ENCODE data around the gene ERFL.

The ERFL gene

DNA sequence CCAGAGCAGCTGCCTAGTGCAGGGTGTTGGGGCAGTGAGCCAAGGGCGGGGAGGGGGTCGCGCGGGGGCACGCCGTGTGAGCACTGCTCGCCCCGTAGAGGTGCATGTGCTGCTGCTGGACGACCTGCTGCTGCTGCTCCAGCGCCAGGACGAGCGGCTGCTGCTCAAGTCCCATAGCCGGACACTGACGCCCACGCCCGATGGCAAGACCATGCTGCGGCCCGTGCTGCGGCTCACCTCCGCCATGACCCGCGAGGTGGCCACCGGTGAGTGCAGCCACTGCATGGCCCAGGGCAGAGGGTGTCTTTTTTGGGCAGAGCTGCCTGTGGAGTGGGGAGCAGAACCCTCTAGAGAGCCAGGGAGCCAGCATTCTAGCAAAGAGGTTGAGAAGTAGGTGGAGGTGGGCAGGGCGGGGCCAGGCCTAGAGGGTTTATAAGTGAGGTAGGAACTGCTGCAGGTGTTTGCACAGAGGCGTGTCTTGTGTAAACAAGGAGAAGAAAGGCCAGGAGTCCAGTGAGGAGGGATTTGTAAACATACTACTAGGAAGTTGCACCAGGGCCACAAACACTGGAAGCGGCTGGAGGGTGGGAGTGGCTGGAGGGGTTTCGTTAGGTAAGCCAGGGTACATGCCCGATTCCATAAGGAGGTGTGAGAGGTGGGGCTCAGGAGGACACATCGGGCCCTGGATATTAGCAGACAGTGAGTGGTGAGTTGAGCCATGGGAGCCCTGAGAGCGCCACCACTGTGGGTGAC is 24.0 kb downstream of the ERFL start:
- no peak for DNase-seq (ENCODE audit: low read depth)
- H3K4me3 ChIP-seq (ENCODE audit: low read depth, low read length) = no peak overlapping the region

DNA sequence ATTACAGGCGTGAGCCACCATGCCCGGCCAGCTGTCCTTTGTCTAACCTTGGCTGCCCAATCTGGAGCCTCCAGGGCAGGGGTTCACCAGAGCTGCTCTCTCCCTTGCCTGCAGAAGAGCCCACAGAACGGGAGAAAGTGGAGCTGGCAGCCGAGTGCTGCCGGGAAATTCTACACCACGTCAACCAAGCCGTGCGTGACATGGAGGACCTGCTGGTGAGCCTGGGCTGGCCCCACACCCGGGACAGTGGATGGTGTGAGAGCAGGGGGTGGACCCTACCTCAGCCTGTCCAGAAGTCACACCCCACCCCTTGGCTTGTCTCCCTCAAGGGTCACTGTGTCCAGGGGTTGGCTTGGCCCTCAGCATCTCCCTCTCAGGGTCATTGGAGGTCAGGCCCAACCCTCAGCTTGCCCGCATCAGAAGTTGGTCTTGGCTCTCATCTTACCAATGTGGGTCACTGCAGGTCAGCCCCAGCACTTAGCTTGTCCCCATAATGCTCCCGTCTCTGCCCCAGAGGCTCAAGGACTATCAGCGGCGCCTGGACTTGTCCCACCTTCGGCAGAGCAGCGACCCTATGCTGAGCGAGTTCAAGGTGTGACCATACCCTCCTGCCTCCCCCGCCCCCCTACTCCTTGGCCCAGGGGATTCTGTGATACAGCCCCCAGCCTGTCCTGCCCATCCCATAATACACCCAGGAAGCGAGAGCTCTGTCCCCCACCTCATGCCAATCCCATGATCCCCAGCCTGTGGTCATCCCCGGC is 24.9 kb downstream of the ERFL start:
- no peak overlapping the region for H3K4me3 ChIP-seq (ENCODE audit: low read depth, low read length)
- DNase-seq (ENCODE audit: low read depth) = no peak

DNA sequence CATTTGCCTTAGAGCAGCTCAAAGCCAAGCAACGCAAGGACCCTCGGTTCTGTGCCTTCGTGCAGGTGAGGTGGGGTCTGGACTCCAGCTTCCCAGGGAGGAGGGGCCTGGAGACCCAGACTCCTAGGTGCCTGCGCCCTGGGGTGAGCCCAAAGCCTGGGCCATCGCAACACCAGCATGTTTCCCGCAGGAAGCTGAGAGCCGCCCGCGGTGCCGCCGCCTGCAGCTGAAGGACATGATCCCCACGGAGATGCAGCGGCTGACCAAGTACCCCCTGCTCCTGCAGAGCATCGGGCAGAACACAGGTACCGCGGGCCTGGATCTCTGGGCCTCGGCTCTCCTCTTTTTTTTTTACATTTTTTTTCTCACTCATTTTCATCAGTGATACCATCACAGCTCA is 25.7 kb downstream of the ERFL start:
- DNase-seq (ENCODE audit: low read depth) = no peak

DNA sequence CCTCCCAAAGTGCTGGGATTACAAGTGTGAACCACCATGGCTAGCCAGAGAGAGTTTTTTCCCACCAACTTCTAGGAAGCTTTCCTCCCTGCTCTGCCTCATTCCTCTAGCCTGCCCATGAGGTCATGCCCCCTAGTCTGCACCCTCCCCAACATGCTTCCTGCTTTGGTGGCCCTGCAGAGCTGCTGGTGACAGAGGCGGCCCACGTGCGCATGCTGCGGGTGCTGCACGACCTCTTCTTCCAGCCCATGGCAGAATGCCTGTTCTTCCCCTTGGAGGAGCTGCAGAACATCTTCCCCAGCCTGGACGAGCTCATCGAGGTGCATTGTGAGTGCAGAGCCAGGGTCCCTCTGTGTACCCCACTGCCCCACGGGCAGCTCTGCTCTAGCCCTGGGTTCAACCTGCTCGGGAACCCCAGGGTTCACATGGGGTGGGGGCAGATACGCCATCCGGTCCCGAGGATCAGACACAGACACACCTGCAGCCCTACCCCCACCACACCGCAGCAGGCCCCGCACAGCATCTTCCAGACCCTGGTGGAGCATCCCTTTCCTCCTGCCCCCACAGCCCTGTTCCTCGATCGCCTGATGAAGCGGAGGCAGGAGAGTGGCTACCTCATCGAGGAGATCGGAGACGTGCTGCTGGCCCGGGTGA is 26.4 kb downstream of the ERFL start:
- no peak overlapping the region for H3K4me3 ChIP-seq (ENCODE audit: low read depth, low read length)
- no peak for DNase-seq (ENCODE audit: low read depth)

More for the DNA sequence above, 25.7 kb downstream of the ERFL start:
- H3K4me3 ChIP-seq (ENCODE audit: low read depth, low read length) = no peak overlapping the region

DNA sequence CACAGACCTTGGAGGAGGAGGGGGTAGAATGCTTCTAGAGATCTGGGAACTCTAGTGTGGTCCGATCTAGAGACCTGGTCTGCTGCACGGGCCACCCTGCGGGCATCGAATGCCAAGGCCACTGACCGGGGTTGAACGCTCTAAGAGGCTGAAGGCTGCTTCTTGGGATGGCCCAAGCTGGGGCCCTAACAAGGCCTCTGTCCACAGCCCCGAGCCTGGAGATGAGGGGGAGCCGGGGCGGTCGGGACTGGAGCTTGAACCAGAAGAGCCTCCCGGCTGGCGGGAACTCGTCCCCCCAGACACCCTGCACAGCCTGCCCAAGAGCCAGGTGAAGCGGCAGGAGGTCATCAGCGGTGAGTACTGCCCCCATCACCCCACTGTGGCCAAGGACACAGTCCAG is 30.0 kb downstream of the ERFL start:
- H3K4me3 ChIP-seq (ENCODE audit: low read depth, low read length) = no peak overlapping the region
- no peak for DNase-seq (ENCODE audit: low read depth)

DNA sequence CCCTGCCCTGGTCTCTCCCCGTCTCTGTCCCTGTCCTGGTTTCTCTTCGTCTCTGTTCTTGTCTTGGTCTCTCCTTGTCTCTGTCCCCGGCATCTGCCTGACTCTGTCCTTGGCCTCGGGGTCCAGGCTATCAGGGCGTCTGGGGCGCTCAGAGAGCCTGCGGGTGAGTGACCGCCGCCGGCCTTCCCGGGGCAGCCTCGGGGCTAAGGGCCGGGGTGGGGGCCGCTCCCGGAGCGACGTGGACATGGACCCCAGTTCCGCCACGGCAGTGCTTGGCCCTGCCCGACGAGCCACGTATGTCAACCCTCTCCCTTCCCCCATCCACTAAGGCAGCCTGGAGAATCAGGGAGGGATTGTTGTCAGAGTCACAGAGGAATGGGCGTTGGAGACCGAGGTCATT is 30.4 kb downstream of the ERFL start:
- no peak for DNase-seq (ENCODE audit: low read depth)
- no peak overlapping the region for H3K4me3 ChIP-seq (ENCODE audit: low read depth, low read length)

DNA sequence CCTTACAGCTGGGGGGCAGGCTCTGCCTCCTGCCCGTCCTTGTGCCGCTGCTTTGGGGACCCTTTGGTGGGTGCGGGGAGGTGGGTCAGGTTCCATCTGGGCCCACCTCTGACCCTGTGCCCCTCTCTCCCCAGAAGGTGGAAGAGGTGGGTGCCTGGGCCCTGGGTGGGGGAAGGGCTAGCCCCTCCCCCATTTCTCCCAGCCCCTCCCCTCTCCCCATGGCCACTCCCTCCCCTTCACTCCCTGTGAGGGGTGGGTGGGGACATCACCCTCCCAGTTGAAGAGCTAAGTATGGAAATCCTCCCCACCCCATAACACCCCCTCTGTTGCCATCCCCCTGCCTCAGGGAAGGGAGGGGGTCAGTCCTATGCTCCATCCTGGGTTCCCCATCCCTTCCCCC is 31.1 kb downstream of the ERFL start:
- no peak for DNase-seq (ENCODE audit: low read depth)
- no peak overlapping the region for H3K4me3 ChIP-seq (ENCODE audit: low read depth, low read length)

DNA sequence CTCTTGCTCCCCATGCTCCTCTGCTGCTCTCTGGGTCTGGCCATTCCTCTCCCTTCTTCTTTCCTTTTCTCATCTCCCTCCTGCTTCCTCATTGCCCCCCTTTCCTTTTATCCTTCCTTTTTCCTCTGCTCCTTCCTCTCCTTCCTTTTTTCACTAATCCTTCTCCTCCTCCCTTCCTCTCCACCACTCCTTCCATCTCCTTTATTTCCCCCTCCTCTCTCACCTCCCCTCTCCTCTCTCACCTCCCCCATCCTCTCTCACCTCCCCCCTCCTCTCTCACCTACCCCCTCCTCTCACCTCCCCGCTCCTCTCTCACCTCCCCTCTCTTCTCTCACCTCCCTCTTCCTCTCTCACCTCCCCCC is 31.7 kb downstream of the ERFL start:
- H3K4me3 ChIP-seq (ENCODE audit: low read depth, low read length) = no peak overlapping the region
- DNase-seq (ENCODE audit: low read depth) = no peak

DNA sequence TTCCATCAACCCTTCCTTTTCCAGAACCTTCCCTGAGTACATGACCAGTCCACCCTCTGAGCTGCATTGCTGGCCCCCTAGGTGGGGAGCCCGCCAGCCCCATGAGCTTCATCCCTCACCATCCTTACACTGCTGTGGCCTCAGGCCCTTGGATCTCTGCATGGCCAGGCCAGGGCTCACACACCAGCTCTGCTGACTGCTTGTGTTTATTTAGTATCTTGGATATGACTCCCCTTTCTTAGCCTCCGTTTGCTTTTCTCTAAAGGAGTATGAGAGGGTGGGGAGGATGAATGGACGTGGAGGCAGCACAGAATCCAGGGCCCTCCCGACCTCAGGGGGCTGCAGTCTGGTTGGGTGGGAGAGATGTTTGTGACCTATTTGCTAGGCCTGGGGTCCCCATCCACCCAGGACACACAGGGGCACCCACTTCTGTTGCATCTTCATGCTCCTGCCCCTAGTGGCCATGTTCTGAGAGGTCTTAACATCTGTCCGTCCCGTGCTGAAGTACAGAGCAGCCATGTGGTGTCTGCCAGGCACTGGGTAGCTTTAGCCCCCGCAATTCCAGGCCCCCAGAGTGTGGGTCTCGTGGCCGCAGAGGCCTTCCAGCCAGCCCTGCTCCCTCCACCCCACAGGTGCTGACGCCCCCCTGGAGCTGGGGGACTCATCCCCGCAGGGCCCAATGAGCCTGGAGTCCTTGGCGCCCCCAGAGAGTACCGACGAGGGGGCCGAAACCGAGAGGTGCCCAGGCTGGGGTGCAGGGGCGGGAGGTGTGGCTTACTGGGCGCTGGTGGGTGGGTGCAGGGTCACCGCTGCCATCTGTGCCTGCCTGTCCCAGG is 32.3 kb downstream of the ERFL start:
- no peak overlapping the region for H3K4me3 ChIP-seq (ENCODE audit: low read depth, low read length)
- DNase-seq (ENCODE audit: low read depth) = no peak

DNA sequence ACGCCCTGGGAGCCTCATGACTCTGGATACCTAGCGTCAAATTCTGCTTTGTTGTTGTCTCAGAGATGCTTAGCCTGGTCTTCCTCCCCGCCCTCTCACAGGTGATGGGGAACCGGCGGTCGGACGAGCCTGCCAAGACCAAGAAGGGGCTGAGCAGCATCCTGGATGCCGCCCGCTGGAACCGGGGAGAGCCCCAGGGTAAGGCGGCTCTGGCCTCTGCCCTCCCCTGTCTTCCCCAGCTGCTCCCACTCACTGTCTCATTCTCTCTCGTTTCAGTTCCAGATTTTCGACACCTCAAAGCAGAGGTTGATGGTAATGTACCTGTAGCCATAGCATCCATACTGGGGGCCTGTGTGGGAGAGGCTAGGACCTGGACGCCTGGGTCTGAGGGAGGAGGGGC is 33.9 kb downstream of the ERFL start:
- DNase-seq (ENCODE audit: low read depth) = no peak
- no peak overlapping the region for H3K4me3 ChIP-seq (ENCODE audit: low read depth, low read length)

DNA sequence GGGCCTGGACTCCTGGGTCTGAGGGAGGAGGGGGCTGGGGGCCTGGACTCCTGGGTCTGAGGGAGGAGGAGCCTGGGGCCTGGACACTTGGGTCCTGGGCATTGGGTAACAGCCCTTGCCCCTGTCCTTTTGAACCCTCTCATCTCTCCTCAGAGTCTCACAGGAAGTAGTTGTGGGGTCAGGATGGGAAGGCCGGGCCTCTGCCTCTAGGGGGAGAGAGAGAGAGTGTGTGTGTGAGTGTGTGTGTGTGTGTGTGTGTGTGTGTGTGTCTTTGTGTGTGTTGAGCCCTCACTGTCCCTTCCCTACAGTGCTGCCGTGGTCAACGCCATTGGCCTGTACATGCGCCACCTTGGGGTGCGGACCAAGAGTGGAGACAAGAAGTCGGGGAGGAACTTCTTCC is 34.4 kb downstream of the ERFL start:
- H3K4me3 ChIP-seq (ENCODE audit: low read depth, low read length) = no peak overlapping the region
- DNase-seq (ENCODE audit: low read depth) = no peak

DNA sequence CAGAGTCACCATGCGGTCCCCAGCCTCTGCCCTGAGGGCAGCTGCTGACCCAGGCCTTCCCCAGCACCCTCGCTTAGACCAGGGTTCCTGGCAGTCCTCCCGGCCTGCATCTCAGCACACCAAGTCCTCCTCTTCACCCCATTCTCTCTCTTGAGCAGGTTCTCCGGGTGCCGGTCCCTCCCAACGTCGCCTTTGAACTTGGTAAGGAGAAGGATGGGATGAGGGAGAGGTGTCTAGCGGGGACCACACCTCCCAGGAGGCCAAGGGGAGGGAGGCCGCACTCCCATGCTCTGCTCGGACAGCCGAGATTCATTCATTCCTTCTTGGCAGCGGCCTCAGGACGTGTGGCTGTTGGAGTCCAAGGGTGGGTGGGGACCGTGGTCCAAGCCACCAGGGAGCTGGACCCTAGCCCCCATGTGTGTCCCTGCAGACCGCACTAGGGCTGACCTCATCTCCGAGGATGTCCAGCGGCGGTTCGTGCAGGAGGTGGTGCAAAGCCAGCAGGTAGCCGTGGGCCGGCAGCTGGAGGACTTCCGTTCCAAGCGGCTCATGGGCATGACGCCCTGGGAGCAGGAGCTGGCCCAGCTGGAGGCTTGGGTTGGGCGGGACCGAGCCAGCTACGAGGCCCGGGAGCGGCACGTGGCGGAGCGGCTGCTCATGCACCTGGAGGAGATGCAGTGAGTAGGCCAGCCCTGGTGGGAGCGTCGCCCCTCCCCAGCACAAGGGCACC is 35.9 kb downstream of the ERFL start:
- H3K4me3 ChIP-seq (ENCODE audit: low read depth, low read length) = no peak overlapping the region
- DNase-seq (ENCODE audit: low read depth) = no peak

DNA sequence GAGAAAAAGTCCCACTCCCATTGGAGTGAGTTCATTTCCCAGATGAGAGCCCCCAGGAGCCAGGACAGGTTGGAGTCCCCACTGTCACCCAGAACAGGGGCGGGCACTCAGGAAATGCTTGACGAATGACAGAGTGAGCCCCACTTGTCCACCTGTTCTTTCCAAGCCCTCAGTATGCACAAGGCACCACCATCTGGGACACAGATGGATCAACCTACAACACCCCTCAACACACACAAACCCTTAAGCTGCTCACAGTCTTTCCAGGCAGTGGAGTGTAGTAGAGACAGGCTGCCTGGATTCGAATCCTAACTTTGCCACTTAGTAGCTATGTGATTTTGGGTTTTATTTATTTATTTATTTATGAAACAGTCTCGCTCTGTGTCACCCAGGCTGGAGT is 37.3 kb downstream of the ERFL start:
- no peak overlapping the region for H3K4me3 ChIP-seq (ENCODE audit: low read depth, low read length)
- no peak for DNase-seq (ENCODE audit: low read depth)

DNA sequence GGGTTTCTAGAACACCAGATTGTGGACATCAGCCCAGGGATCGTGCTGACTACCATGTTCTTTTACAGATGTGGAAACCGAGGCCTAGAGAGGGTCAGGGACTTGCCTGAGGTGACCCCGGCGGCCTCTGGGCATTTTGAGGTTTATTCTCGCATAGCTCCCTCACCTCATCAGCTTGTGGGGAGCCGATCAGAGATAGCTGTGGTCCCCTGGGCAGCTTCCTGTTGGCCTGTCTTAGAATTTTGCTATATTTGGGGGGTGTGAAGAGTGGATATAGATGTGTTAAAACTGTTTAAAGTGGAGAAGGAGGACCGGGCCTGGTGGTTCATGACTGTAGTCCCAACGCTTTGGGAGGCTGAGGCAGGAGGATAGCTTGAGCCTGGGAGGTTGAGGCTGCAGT is 38.4 kb downstream of the ERFL start:
- no peak for DNase-seq (ENCODE audit: low read depth)
- no peak overlapping the region for H3K4me3 ChIP-seq (ENCODE audit: low read depth, low read length)

DNA sequence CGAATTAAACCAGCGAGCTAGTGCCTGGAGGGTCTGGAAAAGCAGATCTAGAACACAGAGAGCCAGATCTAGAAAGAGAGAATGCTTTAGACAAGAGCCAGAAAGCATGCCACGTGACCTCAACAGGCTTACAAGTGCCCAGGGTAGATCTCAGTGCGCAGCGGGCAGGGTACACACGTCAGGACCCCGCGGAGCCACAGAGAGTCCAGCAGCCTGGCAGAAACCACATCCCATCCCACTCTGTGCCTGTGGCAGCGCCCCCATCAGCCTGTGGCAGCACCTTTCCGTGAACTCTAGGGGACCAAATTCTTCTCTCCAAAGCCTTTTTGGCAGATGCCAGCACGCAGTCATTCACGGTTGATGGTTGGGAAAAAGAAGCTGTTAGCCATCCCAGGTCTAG is 39.3 kb downstream of the ERFL start:
- no peak overlapping the region for H3K4me3 ChIP-seq (ENCODE audit: low read depth, low read length)
- DNase-seq (ENCODE audit: low read depth) = no peak

DNA sequence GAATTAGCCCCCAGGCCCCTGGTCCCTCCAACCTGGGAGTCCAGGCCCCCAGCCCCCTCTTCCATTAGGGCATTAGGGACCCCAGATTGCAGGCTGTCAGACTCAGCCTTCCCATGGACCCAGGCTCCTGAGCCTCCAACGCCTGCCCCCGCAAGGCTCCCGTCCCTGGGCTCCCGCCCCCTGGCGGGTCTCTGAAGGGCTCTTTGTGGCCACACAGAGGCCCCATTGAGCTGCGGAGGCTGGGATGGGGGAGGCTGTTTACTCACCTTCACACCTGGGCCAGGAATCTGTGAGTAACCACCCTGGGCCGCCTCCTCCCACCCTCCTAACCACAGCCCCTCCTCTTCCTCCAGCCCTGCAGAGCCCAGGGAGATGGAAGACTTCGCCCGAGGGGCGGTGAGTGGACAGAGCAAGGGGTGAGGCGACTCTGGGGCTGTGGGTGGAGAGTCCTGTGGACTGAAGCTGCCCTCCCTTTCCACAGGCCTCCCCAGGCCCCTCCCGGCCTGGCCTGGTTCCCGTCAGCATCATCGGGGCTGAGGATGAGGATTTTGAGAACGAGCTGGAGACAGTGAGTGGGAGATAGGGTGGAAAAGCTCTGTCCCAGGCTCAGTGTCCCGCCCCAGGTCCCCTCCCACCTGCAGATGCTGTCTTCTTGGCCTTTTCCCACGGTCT is 40.4 kb downstream of the ERFL start:
- no peak overlapping the region for H3K4me3 ChIP-seq (ENCODE audit: low read depth, low read length)
- DNase-seq (ENCODE audit: low read depth) = no peak

DNA sequence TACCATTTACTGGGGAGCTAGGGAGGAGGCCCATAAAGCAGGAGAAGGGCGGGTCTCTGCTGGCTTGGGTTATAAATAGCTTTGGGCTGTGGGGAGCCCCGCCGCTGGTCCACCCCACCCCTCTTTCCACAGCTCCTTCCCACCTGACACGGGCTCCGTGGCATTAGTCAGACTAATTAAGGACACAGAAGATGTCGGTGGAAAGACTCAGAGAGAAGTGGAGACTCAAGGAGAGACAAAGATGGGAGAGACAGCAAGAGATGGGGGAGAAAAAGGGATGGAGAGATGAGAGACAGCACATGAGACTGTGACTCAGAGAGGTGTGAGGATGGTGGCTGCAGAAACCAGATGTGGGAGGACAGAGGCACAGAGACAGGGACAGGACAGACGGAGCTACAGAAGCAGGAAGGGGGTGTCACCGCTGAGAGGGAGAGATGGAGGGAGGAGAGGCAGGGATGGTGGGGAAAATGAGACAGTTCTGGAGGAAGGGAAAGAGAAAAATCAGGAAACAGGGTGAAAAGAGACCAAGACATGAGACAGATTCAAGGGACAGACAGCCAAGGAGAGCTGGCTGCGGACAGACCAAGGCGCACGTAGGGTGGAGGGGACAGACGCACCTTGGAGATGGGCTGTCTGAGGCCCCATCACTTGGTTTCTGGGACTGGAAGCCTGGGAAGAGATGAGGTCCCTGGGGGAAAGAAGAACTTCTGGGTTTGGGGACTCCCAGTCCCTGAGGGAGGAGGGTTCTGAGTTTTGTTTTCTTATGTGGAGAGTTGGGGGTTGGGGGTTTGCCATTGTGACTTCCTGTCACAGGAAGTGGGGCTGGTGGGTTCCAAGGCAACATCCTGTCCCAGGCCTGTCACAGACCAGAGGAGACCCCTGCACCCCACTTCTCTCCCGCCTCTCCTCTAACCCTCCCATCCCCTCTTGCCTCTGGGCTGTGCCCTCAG is 41.2 kb downstream of the ERFL start:
- DNase-seq (ENCODE audit: low read depth) = no peak
- H3K4me3 ChIP-seq (ENCODE audit: low read depth, low read length) = no peak overlapping the region

Data from skeletal muscle cell (primary cell).